HG03520 (cell line): Measurements from ENCODE around the gene OR1L1.

ENCODE experiments used
- ATAC-seq: cut with Tn5 transposase; IDR thresholded peaks from one replicate; pipeline ENCODE4 v1.9.1; 2021; ENCODE audit warnings: mild to moderate bottlenecking, moderate library complexity; ENCODE audit not compliant: unreplicated experiment

OR1L1 gene, protein sequence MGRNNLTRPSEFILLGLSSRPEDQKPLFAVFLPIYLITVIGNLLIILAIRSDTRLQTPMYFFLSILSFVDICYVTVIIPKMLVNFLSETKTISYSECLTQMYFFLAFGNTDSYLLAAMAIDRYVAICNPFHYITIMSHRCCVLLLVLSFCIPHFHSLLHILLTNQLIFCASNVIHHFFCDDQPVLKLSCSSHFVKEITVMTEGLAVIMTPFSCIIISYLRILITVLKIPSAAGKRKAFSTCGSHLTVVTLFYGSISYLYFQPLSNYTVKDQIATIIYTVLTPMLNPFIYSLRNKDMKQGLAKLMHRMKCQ

DNA sequence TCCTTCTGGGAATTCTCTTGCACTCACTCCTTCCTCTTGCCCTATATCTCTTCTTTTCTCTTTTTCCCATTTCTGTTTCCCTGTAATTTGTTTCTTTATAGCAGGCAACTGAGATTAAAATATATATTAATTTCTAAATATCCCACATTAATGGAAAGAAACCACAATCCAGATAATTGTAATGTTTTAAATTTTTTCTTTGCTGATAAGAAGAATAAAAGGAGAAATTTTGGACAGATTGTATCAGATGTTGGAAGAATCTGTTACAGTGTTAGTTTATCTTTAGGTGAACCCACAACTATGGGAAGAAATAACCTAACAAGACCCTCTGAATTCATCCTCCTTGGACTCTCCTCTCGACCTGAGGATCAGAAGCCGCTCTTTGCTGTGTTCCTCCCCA, at the start of gene OR1L1:
TSS of gene OR1L1 (plus strand) at position 301 of the 400 bp plus-strand sequence. CDS start at position 301, 0 bp downstream.
- no peak for ATAC-seq

DNA sequence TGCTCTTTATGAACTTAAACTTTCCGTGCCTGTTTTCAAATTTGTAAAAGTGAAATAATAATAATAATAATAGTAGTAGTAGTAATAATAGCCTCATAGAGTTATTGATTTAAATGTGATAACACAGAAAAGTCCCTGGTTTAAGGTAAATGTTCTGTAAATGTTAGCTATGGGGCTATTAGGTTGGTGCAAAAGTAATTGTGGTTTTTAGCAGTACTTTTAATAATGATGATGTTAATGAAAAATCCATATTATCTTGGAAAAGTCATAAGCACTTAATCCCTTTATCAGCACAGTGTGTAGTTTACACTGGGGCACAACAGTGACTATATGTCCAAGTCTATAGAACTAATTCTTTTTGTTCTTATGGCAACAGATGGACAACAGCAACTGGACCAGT, 47.2 kb upstream of the OR1L1 start, which contains the start of gene OR1Q1:
TSS of gene OR1Q1 (plus strand) at position 377 of the 400 bp plus-strand sequence. CDS start at position 377, 0 bp downstream.
- ATAC-seq, result no peak

DNA sequence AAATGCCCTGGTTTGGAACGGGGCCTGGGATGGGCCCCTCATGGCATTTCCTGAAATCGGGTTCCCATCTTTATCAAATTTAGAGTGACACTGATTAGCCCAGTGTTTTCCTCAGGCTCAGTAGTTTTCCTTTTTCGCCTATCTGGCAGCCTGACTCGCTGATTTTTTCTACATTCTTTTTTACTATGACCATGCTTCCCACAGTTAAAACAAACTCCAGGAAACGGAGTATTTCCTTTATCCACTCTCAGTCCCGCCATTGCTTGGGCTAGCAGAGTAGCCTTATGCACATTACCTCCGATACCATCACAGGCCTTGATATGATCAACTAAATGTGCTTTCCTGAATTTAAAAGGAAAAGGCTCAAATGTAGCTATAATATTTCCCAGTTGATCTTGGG, 41.5 kb upstream of the OR1L1 start:
- no peak for ATAC-seq

DNA sequence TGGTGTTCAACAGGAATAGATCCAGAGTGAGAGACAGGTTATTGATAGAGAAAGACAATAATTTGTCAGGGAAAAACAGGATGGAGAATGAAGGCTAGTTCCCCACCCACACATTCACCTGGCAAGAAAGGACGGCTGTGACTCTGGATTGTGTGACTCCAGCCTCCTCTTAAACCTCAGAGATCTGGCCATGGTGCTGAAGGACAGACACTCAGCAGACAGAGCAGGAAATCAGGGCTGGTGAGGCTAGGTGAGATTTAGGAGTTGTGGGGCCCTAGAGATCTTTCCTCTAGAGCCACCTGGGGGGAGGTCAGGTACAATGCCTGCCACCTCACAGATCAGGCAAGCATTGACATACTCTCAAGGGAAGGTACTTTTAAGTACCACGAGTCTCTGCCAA, 19.3 kb upstream of the OR1L1 start:
- no peak for ATAC-seq

DNA sequence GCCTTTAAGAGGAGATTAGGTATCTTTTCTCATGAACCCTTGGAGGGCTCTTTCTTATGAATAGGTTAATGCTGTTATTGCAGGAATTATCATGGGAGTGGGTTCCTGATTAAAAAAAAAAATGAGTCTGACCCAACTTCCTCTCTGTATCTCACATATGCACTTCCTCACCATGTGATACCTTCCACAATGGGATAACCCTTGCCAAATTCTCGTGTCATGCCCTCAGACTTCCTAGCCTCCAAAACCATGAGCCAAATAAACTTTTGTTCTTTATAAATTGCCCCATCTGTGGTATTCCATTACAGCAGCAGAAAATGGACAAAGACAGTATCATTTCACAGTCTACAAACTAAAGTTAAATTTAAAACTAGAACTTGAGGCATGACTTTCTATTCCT, 5.1 kb upstream of the OR1L1 start:
- ATAC-seq, result no peak

DNA sequence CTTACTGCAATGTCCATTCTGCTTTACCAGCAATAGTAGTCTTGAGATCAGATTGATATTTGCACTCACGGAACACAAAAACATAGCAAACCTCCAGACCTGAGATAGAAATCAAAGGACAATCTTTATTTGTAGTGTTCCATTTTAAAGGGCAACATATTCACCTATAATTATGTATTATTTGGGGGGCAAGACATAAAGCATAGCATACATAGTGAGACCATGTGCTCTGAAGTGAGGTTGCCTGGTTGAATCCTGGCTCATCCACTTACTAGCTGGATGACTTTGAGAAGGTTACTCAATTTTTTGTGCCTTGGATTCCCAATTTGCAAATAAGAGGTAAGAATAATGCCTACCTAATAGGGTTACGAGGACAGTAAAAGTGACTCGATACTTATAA, 4.0 kb upstream of the OR1L1 start, which contains the start of gene OR1B1:
TSS of gene OR1B1 (minus strand) at position 101 of the 400 bp plus-strand sequence.
- no peak for ATAC-seq

DNA sequence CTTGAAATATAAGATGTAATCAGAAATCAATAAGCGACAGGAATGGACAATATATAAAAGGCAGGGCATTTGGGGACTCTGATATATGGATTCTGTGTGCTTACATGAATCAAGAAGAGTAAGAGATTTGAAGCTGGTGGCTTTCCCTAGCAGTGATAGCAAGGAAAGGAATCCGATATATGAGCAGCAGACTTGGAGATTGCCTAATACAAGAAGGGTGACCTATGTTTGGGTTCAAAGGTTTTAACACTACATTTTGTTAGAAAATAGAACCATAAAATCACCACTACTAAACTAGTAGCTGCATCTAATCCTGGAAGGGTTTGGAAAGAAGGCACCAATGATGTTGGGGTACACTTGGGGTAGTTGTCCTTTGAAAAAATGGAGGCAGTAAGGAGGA, 11.0 kb downstream of the OR1L1 start:
- ATAC-seq, result no peak

DNA sequence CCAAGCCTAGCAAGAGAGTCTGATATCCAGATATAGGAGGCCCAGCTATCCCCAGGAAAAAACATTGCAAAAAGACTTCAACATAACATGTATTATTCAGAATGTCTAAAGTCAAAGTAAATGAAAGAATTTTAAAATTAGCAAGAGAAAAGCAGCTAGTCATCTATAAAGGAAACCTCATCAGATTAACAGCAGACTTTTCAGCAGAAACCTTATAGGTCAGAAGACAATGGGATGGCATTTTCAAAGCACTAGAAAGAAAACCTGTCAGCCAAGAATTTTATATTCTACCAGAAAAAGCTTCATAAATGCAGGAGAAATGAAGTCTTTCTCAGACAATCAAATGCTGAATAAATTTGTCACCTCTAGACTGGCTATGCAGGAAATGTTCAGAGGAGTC, 23.3 kb downstream of the OR1L1 start:
- ATAC-seq, result no peak

DNA sequence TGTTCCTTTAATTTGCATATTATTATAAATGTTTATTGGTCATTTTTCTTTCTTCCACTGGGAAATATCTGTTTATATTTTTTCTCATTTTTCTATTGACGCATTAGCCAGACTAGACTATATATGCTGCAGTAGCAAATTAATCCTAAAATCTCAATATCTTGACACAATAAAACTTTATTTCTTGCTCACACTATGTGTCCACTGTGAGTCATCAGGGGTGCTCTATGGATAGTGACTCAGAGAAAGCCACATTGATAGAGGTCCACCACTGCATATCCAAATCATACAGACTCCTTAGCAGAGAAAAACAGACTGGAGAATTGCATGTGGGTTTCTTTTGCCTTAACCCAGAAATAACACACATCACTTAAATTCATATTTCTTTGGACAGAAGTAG, 34.2 kb downstream of the OR1L1 start:
- ATAC-seq, result no peak
